Natural killer cell (primary cell): Measurements from ENCODE around the gene BTBD1. TPM values are rescaled to one million over a fixed set of nuclear protein-coding genes. Genes with fewer than 3 reads are reported as not detected.

Source experiments
- ATAC-seq, 3 donors: fragments of 150-1000 bp in 2 of 3; fragments of 200-7000 bp in 1 of 3; cut with Tn5 transposase; 1 replicate in 1 of 3; 2 replicates in 2 of 3; pipeline ENCODE4 v1.10.0; 2021; ENCODE audit warnings: mild to moderate bottlenecking in 2 of 3, moderate library complexity in 2 of 3
- DNase-seq, 2 donors: peaks; one replicate each; pipeline versions ENCODE4 v3.0.0 to v3.0.0-alpha.2; 2013 to 2021; ENCODE audit warnings: mixed read lengths in 1 of 2
- H3K27ac ChIP-seq: one replicate; pipeline ENCODE4 v1.5.1; 2013; ENCODE audit warnings: mild to moderate bottlenecking, low read length
- H3K27me3 ChIP-seq: one replicate; pipeline ENCODE4 v1.6.1; 2013; ENCODE audit warnings: low read length; ENCODE audit not compliant: control insufficient read depth, insufficient read depth
- H3K36me3 ChIP-seq: one replicate; pipeline ENCODE4 v1.6.1; 2013; ENCODE audit warnings: low read length; ENCODE audit not compliant: control insufficient read depth, insufficient read depth
- H3K4me1 ChIP-seq: one replicate; pipeline ENCODE4 v1.6.1; 2013; ENCODE audit warnings: low read length; ENCODE audit not compliant: control insufficient read depth, insufficient read depth
- H3K4me3 ChIP-seq: one replicate; pipeline ENCODE4 v1.5.1; 2013; ENCODE audit warnings: low read length
- H3K9me3 ChIP-seq: one replicate; pipeline ENCODE4 v1.6.1; 2013; ENCODE audit warnings: low read length; ENCODE audit not compliant: control insufficient read depth, insufficient read depth
- H3K27ac Mint-ChIP-seq, 2 donors: one replicate each; pipeline ENCODE4 v1.8.0; 2022; ENCODE audit warnings: mild to moderate bottlenecking in 2 of 2, mixed read lengths in 2 of 2, moderate library complexity in 1 of 2
- H3K27me3 Mint-ChIP-seq, 2 donors: one replicate each; pipeline ENCODE4 v1.8.0; 2022; ENCODE audit warnings: low read depth in 2 of 2, mixed read lengths in 2 of 2
- H3K36me3 Mint-ChIP-seq: one replicate; pipeline ENCODE4 v1.8.0; 2022; ENCODE audit warnings: mixed read lengths
- H3K4me1 Mint-ChIP-seq, 2 donors: one replicate each; pipeline ENCODE4 v1.8.0; 2022; ENCODE audit warnings: mixed read lengths in 2 of 2
- H3K4me3 Mint-ChIP-seq: one replicate; pipeline ENCODE4 v1.8.0; 2022; ENCODE audit warnings: mild to moderate bottlenecking, moderate library complexity, mixed read lengths
- H3K9me3 Mint-ChIP-seq, 2 donors: one replicate each; pipeline ENCODE4 v1.8.0; 2022; ENCODE audit warnings: mixed read lengths in 2 of 2
- WGBS: methylation state at CpG from one replicate; pipeline ENCODE4 v1.1.7; 2013; ENCODE audit warnings: missing lambda C conversion rate; ENCODE audit not compliant: insufficient coverage; 5-methylcytosine and 5-hydroxymethylcytosine counted together
- intact Hi-C: fragments of 100-400 bp; cut with micrococcal nuclease; formaldehyde crosslinking; loops from one replicate; pipeline ENCODE4 v1.14.2; 2022
- total RNA-seq, 4 donors: library from RNA; stranded (reverse); fragments of 120-200 nt in 1 of 4; gene quantifications; one replicate each; pipeline versions ENCODE4 v1.2.3 to v1.2.4, GENCODE V29; 2013 to 2022
- TF ChIP-seq, protein P1 (sequence below): fragments of 200-600 bp; IDR thresholded peaks from one replicate; pipeline ENCODE4 v1.8.0; 2022; ENCODE audit warnings: antibody characterized with exemption

Gene BTBD1
- total RNA-seq, 3 donors from 2014 or later (not counting 1 experiment from before 2014, with no cell fraction given), result 42.5 to 54.4 (median 54.0) TPM

GRCh38 chr15:83112233-83112955, 45.3 kb upstream of the BTBD1 start:
- ATAC-seq (no peak), DNase-seq (no peak)
- no peak overlapping the region for H3K27ac ChIP-seq
- no peaks in the 10 kb centered on the region for H3K27me3 ChIP-seq
- intact Hi-C loops, result no loop called here
- 82% methylated on average over 7 of the region's 8 CpGs for WGBS
- Mint-ChIP-seq H3K4me3 (no peak overlapping the region), H3K9me3 (no peaks in the 10 kb centered on the region), H3K27ac (no peak overlapping the region), H3K36me3 (no peaks in the 10 kb centered on the region), H3K27me3 (no peaks in the 10 kb centered on the region), H3K4me1 (peaks cover 26 to 35% of the 10 kb centered on the region in 2 donors)
- peaks cover 10% of the 10 kb centered on the region for H3K36me3 ChIP-seq
- H3K9me3 ChIP-seq, result no peaks in the 10 kb centered on the region
- no peak overlapping the region for H3K4me3 ChIP-seq
- TF ChIP-seq, protein P1, sequence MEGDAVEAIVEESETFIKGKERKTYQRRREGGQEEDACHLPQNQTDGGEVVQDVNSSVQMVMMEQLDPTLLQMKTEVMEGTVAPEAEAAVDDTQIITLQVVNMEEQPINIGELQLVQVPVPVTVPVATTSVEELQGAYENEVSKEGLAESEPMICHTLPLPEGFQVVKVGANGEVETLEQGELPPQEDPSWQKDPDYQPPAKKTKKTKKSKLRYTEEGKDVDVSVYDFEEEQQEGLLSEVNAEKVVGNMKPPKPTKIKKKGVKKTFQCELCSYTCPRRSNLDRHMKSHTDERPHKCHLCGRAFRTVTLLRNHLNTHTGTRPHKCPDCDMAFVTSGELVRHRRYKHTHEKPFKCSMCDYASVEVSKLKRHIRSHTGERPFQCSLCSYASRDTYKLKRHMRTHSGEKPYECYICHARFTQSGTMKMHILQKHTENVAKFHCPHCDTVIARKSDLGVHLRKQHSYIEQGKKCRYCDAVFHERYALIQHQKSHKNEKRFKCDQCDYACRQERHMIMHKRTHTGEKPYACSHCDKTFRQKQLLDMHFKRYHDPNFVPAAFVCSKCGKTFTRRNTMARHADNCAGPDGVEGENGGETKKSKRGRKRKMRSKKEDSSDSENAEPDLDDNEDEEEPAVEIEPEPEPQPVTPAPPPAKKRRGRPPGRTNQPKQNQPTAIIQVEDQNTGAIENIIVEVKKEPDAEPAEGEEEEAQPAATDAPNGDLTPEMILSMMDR, result no peak
- peaks cover 19% of the 10 kb centered on the region for H3K4me1 ChIP-seq

DNA sequence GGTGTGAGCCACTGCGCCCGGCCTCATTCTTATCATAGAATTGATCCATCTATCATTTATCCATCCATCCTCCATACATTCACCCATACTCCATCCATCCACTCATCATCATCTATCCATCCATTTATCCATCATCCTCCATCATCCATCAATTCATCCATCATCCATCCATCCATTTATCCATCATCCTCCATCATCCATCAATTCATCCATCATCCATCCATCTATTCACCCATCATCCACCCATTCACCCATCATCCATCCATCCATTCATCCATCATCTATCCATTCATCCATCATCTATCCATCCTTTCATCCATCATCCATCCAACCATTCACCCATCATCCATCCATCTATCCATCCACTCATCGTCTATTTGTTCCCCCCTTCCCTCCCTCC, 44.1 kb upstream of the BTBD1 start:
- Histone ChIP-seq H3K4me3 (no peak overlapping the region), H3K27ac (no peak overlapping the region), H3K36me3 (peaks cover 5% of the 10 kb centered on the region), H3K27me3 (no peaks in the 10 kb centered on the region), H3K9me3 (no peaks in the 10 kb centered on the region), H3K4me1 (peaks cover 25% of the 10 kb centered on the region)
- ATAC-seq (no peak), DNase-seq (no peak)
- WGBS, result 95% methylated on average over 3 of the region's 3 CpGs
- intact Hi-C loops, result no loop called here
- Mint-ChIP-seq H3K27me3 (no peaks in the 10 kb centered on the region), H3K4me3 (no peak overlapping the region), H3K36me3 (no peaks in the 10 kb centered on the region), H3K27ac (no peak overlapping the region), H3K9me3 (no peaks in the 10 kb centered on the region), H3K4me1 (peaks cover 26 to 41% of the 10 kb centered on the region in 2 donors)
- TF ChIP-seq, protein P1, result no peak

DNA sequence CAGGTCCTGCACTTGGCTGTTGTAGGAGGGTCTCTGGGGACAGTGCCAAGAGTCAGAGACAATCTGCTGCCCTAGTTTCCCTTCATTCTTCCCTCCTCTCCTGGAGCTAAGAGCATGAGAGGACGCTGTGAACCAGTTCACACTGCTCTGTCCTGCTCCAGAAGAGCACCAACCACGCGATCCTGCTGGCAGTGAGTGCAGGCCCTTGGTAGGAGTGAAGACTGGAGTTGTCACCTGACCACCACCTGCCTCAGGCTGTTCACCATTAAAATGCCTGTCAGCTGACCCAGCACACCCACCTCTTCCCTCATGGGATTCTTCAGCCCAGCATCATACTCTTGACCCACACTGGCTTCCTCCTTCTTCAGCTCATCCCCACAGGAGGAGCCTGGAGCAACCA, 43.3 kb upstream of the BTBD1 start:
- H3K4me1 Mint-ChIP-seq, result peaks cover 26 to 41% of the 10 kb centered on the region in 2 donors
- peak overlapping the region; percentile 69 to 96 for H3K27ac Mint-ChIP-seq
- Histone ChIP-seq H3K36me3 (no peaks in the 10 kb centered on the region), H3K27me3 (no peaks in the 10 kb centered on the region), H3K9me3 (no peaks in the 10 kb centered on the region), H3K4me1 (peaks cover 25% of the 10 kb centered on the region), H3K4me3 (no peak overlapping the region), H3K27ac (no peak overlapping the region)
- TF ChIP-seq, protein P1, result no peak
- H3K9me3 Mint-ChIP-seq, result no peaks in the 10 kb centered on the region
- peaks cover 0 to 3% of the 10 kb centered on the region in 2 donors for H3K27me3 Mint-ChIP-seq
- peak overlapping the region; percentile 59 for H3K4me3 Mint-ChIP-seq
- intact Hi-C loops, result no loop called here
- DNase-seq, result no peak
- WGBS, result 88% methylated on average over 3 of the region's 3 CpGs
- ATAC-seq, result no peak
- no peaks in the 10 kb centered on the region for H3K36me3 Mint-ChIP-seq
